GM12892 (cell line): ENCODE results near the gene NRXN3.

ENCODE experiments used
- DNase-seq: peaks from one replicate; pipeline ENCODE4 v3.0.0; 2011; ENCODE audit not compliant: insufficient read length
- FAIRE-seq: peaks from 2 replicates; lab custom pipeline; 2011; peaks lifted over from hg19 to GRCh38; lab: Jason Lieb, UNC
- POLR2A ChIP-seq: IDR thresholded peaks from 2 replicates; pipeline ENCODE4 v1.6.1; 2011; ENCODE audit warnings: low read depth, low read length, control low read depth
- POLR2AphosphoS5 ChIP-seq: IDR thresholded peaks from 2 replicates; pipeline ENCODE4 v1.6.1; 2011; ENCODE audit warnings: low read depth, low read length, control low read depth
- TAF1 ChIP-seq: IDR thresholded peaks from 2 replicates; pipeline ENCODE4 v1.6.1; 2011; ENCODE audit warnings: low read depth, mild to moderate bottlenecking, control low read depth, low read length, borderline replicate concordance

Gene NRXN3

GRCh38 chr14:79680087-79680486 lies 1509.9 kb downstream of the NRXN3 start:
- TF ChIP-seq TAF1 (no peak), POLR2AphosphoS5 (no peak), POLR2A (no peak)
- no peak for FAIRE-seq
- DNase-seq = no peak

- TF ChIP-seq POLR2AphosphoS5 = no peak
- TF ChIP-seq TAF1 = no peak
- TF ChIP-seq POLR2A = no peak
- FAIRE-seq (no peak), DNase-seq (no peak)
These were observed 1516.0 kb downstream of the NRXN3 start for GRCh38 chr14:79686196-79686595.

GRCh38 chr14:79690960-79691359 lies 1520.8 kb downstream of the NRXN3 start:
- no peak for TF ChIP-seq TAF1
- TF ChIP-seq POLR2AphosphoS5 = no peak
- no peak for TF ChIP-seq POLR2A
- DNase-seq (no peak), FAIRE-seq (no peak)

DNA sequence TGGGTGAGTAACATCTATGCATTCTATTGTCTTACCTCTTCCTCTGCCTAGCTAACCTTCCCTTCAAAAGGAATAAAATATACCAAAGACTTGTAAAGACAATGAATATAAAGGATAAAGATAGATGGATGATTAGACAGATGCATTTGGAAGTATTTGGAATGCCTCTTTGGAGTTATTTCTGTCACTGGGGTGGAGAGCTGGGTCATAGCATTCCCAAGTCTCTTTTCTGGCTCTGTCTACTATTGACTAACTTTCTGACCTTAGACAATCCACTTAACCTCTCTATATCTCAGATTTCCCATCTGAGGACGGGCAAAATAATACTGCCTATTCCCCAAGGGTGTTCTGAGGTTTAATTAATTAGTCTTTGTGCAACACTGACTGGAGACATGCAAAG lies 1523.8 kb downstream of the NRXN3 start:
- DNase-seq (no peak), FAIRE-seq (no peak)
- TF ChIP-seq TAF1 = no peak

- no peak for TF ChIP-seq TAF1
- no peak for TF ChIP-seq POLR2AphosphoS5
- TF ChIP-seq POLR2A = no peak
- DNase-seq (no peak), FAIRE-seq (no peak)
These were observed 1525.1 kb downstream of the NRXN3 start for GRCh38 chr14:79695307-79695706.

GRCh38 chr14:79698298-79698711 lies 1528.1 kb downstream of the NRXN3 start:
- FAIRE-seq = no peak

DNA sequence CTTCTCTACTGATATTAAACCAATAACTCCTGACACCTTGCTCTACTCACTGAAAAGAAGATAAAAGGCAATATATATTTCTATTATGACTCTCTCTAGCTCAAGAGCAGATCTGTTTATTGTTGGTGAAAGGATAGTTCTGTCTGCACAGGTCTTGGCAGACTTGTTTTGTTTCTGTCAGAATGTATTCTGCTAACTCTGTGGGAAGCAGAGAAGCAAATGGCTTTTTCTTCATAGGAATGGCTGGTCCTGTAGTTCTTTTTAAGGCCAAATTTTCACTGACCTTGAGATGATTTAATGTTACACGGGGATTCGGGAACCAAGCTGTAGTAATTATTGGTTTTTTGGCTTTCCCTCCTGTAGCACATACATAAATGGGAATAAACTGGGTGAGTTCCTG lies 1529.0 kb downstream of the NRXN3 start:
- FAIRE-seq = no peak
- no peak for TF ChIP-seq POLR2AphosphoS5
- TF ChIP-seq TAF1 = no peak
- no peak for TF ChIP-seq POLR2A
- DNase-seq = no peak

More at GRCh38 chr14:79698298-79698711, 1528.1 kb downstream of the NRXN3 start:
- no peak for DNase-seq
- TF ChIP-seq POLR2AphosphoS5 = no peak

- no peak for FAIRE-seq
- TF ChIP-seq TAF1 (no peak), POLR2AphosphoS5 (no peak), POLR2A (no peak)
- no peak for DNase-seq
These were observed 1531.2 kb downstream of the NRXN3 start for GRCh38 chr14:79701371-79701770.

GRCh38 chr14:79702197-79702596 lies 1532.0 kb downstream of the NRXN3 start:
- DNase-seq = no peak
- no peak for TF ChIP-seq TAF1
- TF ChIP-seq POLR2A = no peak
- no peak for TF ChIP-seq POLR2AphosphoS5
- no peak for FAIRE-seq

GRCh38 chr14:79703209-79703608 lies 1533.0 kb downstream of the NRXN3 start:
- FAIRE-seq = no peak

DNA sequence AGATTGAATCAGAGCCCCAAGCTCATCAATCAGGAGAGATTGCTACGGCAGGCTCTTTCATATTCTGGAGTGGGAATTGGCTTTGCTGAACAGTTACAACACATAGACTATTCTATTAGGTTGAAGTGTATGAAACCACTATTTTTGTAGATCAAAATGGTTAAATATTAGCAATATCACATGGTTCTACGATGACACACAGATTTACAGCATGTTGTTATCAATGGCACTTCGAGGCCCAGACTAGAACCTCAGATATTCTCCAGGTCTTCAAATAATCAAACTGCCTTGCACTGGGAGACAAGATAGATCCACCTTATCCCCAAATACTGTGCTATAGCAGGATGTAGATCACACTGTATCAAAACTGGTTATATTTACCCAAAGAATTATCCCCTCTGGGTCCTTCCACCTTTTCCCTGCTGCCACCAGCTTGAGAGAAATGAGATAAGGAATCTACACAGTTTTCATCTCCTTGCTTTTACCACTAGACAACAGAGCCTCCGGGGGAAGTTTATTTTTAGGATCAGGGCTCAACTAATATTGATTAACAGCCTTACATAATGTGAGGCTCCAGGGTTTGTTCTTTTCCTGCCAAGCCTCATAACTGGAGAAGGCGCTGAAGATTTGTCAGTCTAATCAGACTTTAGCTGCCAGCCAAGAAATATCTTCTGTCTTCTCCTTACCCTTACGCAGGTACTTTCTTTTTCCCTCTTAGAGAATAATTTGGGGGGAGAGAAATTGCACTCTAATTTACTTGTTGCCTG lies 1534.1 kb downstream of the NRXN3 start:
- TF ChIP-seq POLR2A = no peak
- no peak for TF ChIP-seq POLR2AphosphoS5
- TF ChIP-seq TAF1 = no peak
- no peak for DNase-seq
- FAIRE-seq = no peak

More at GRCh38 chr14:79703209-79703608, 1533.0 kb downstream of the NRXN3 start:
- TF ChIP-seq POLR2AphosphoS5 (no peak), POLR2A (no peak), TAF1 (no peak)
- no peak for DNase-seq

DNA sequence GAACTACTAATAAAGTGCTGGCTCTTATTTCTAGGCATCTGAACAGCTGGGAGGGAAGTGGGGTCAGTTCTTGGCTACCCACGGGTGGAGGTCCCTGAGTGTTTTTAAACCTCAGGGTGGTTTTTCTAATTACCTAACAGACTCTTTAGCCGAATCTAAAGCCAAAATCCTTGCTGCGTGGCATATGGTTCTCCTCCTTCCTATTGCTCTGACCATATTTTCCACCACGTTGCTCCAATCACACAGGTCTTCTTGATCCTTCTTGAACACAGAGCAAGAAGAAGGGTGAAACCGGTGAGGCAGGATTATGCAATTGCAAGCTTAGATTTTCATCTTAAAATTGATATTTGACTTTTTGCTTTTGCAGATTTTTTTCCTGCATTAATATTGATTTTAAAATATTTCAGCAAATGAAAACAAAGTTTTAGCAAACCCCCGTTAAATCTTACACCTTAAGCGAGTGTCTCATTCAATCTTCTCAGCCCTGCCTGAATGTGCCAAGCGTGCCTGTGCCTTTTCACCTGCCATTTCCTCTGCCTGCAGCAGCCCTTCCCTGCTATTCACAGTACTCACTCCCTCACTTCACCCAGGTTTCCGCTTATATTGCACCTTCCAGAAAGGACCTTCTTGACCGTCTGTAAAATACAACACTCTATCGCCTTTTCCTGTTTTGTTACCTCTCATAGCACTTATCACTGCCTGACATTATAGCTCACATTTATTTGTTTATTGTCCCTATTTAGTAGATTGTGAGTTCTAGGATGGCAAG lies 1535.1 kb downstream of the NRXN3 start:
- DNase-seq = no peak
- TF ChIP-seq TAF1 (no peak), POLR2A (no peak), POLR2AphosphoS5 (no peak)
- FAIRE-seq = no peak
